Measurements from ENCODE around the gene NCAPD2.

- TF ChIP-seq YY1 (IDR thresholded peaks at IDR 0.05; ENCODE audit: low read depth), result no peak
- TF ChIP-seq EZH2phosphoT487 (IDR thresholded peaks at IDR 0.05; ENCODE audit: borderline replicate concordance, low read depth), result no peak
- TF ChIP-seq, protein P1, sequence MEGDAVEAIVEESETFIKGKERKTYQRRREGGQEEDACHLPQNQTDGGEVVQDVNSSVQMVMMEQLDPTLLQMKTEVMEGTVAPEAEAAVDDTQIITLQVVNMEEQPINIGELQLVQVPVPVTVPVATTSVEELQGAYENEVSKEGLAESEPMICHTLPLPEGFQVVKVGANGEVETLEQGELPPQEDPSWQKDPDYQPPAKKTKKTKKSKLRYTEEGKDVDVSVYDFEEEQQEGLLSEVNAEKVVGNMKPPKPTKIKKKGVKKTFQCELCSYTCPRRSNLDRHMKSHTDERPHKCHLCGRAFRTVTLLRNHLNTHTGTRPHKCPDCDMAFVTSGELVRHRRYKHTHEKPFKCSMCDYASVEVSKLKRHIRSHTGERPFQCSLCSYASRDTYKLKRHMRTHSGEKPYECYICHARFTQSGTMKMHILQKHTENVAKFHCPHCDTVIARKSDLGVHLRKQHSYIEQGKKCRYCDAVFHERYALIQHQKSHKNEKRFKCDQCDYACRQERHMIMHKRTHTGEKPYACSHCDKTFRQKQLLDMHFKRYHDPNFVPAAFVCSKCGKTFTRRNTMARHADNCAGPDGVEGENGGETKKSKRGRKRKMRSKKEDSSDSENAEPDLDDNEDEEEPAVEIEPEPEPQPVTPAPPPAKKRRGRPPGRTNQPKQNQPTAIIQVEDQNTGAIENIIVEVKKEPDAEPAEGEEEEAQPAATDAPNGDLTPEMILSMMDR (IDR thresholded peaks at IDR 0.05), result no peak
- TF ChIP-seq GABPA (IDR thresholded peaks at IDR 0.05; ENCODE audit: low read depth), result no peak
- TF ChIP-seq TAF1 (IDR thresholded peaks at IDR 0.05; ENCODE audit: borderline replicate concordance, low read depth, low read length), result no peak
- TF ChIP-seq POLR2AphosphoS5 (IDR thresholded peaks at IDR 0.05; ENCODE audit: low read depth, low read length), result no peak
- TF ChIP-seq REST (IDR thresholded peaks at IDR 0.05; ENCODE audit: low read depth, low read length), result no peak
- TF ChIP-seq USF1 (IDR thresholded peaks at IDR 0.05; ENCODE audit: borderline replicate concordance, low read depth), result no peak
- TF ChIP-seq EP300 (IDR thresholded peaks at IDR 0.05; ENCODE audit: borderline replicate concordance in 1 of 2, low read depth in 1 of 2, low read length in 1 of 2), result no peak
- TF ChIP-seq FOSL2 (IDR thresholded peaks at IDR 0.05; ENCODE audit: borderline replicate concordance, low read depth), result no peak
- no peak for TF ChIP-seq RAD21 (IDR thresholded peaks at IDR 0.05; ENCODE audit: low read length)
- no peak for TF ChIP-seq ELF1 (IDR thresholded peaks at IDR 0.05)
These were observed 45.4 kb downstream of the NCAPD2 start for GRCh38 chr12:6539314-6539682.
